BJ (cell line): ENCODE data around the gene PLCXD1. TPM values are rescaled to one million over a fixed set of nuclear protein-coding genes. Genes with fewer than 3 reads are reported as not detected.
A peak's percentile ranks its signal among the peaks of the same experiment; 100 is the strongest.
"Not testable (repeated sequence)": the region's sequence is repeated elsewhere in the genome, so short reads cannot be mapped to it uniquely, and the experiment has no call there.

Source experiments
- CTCF ChIA-PET: fragments of 350-600 bp; formaldehyde crosslinking; extraction: SDS; loops from one replicate; lab custom pipeline; 2021; ENCODE audit warnings: antibody characterized with exemption, inconsistent platforms; lab: Yijun Ruan, JAX
- POLR2A ChIA-PET: fragments of 300-600 bp; sonication (Branson Sonifier 250); formaldehyde crosslinking; extraction: SDS; loops from one replicate; lab custom pipeline; 2021; ENCODE audit warnings: antibody characterized with exemption; lab: Charles Lee
- DNase-seq: peaks from one replicate; pipeline ENCODE4 v3.0.0-alpha.2; 2011; ENCODE audit warnings: low read depth
- H3K27me3 ChIP-seq: 2 replicates; pipeline ENCODE4 v1.6.0; 2011; ENCODE audit warnings: low read length; ENCODE audit not compliant: control insufficient read depth, insufficient read depth
- H3K36me3 ChIP-seq: 2 replicates; pipeline ENCODE4 v1.5.1; 2011; ENCODE audit warnings: low read length; ENCODE audit not compliant: control insufficient read depth, insufficient read depth
- H3K4me3 ChIP-seq: 2 replicates; pipeline ENCODE4 v1.5.1; 2011; ENCODE audit warnings: low read depth, mild to moderate bottlenecking, control low read depth, low read length
- CTCF ChIP-seq: IDR thresholded peaks from 2 replicates; pipeline ENCODE4 v1.5.1; 2011; ENCODE audit warnings: low read depth, mild to moderate bottlenecking, control low read depth, inconsistent platforms, low read length, moderate library complexity; ENCODE audit not compliant: insufficient read depth
- polyA plus RNA-seq: library from polyadenylated mRNA; depleted of rRNA; stranded (reverse); fragments of >200 nt; gene quantifications from 2 replicates; pipeline ENCODE4 v1.2.3, GENCODE V29; 2011

Gene PLCXD1
- polyA plus RNA-seq, 1 experiment, result 6.4 TPM

GRCh38 chrX:270848-271367, 10.3 kb upstream of the PLCXD1 start:
- TF ChIP-seq CTCF, result no peak
- H3K36me3 ChIP-seq, result no peaks in the 10 kb centered on the region
- no peak overlapping the region for H3K4me3 ChIP-seq
- no peak for DNase-seq
- POLR2A ChIA-PET, result no interaction called here
- H3K27me3 ChIP-seq, result no peaks in the 10 kb centered on the region
- CTCF ChIA-PET, result no interaction called here

- CTCF ChIA-PET, result no interaction called here
- Histone ChIP-seq H3K36me3 (no peaks in the 10 kb centered on the region), H3K4me3 (no peak overlapping the region), H3K27me3 (no peaks in the 10 kb centered on the region)
- DNase-seq, result no peak
- POLR2A ChIA-PET, result no interaction called here
- TF ChIP-seq CTCF, result no peak
Measured at GRCh38 chrX:274904-275475, 6.2 kb upstream of the PLCXD1 start.

GRCh38 chrX:275476-275966, 5.7 kb upstream of the PLCXD1 start:
- TF ChIP-seq CTCF, result no peak
- Histone ChIP-seq H3K4me3 (no peak overlapping the region), H3K36me3 (no peaks in the 10 kb centered on the region), H3K27me3 (no peaks in the 10 kb centered on the region)
- DNase-seq, result no peak
- POLR2A ChIA-PET, result no interaction called here
- CTCF ChIA-PET, result no interaction called here

- no peak for DNase-seq
- POLR2A ChIA-PET, result no interaction called here
- Histone ChIP-seq H3K36me3 (no peaks in the 10 kb centered on the region), H3K4me3 (peak overlapping the region; percentile 63), H3K27me3 (no peaks in the 10 kb centered on the region)
- CTCF ChIA-PET, result no interaction called here
- peak; percentile 14; the same call in 1 of the 2 replicates for TF ChIP-seq CTCF
Measured at GRCh38 chrX:275967-276580, 5.1 kb upstream of the PLCXD1 start.

- ChIA-PET CTCF (no interaction called here), POLR2A (no interaction called here)
- no peaks in the 10 kb centered on the region; the same call in 1 of the 2 replicates for H3K36me3 ChIP-seq
- no peak for TF ChIP-seq CTCF
- no peak for DNase-seq
- H3K4me3 ChIP-seq, result peak overlapping the region; percentile 63
- H3K27me3 ChIP-seq, result no peaks in the 10 kb centered on the region
Measured at GRCh38 chrX:276581-277201, 4.5 kb upstream of the PLCXD1 start.

GRCh38 chrX:279757-280604, 1.2 kb upstream of the PLCXD1 start:
- H3K36me3 ChIP-seq, DNase-seq, POLR2A ChIA-PET, H3K4me3 ChIP-seq, CTCF ChIA-PET, H3K27me3 ChIP-seq: not testable (repeated sequence)

- CTCF ChIA-PET, POLR2A ChIA-PET, H3K4me3 ChIP-seq, H3K27me3 ChIP-seq, H3K36me3 ChIP-seq, DNase-seq: not testable (repeated sequence)
Measured at GRCh38 chrX:280722-281121, 459 bp upstream of the PLCXD1 start.
